NOMO-1 treated with DMSO at 0.1 percent for 48 hours (cell line): ENCODE measurements around the gene PAFAH1B1.

ENCODE experiments used
- DNase-seq: peaks from one replicate; lab custom pipeline; 2025; ENCODE audit not compliant: unreplicated experiment; lab: John Stamatoyannopoulos, UW

PAFAH1B1 gene

DNA sequence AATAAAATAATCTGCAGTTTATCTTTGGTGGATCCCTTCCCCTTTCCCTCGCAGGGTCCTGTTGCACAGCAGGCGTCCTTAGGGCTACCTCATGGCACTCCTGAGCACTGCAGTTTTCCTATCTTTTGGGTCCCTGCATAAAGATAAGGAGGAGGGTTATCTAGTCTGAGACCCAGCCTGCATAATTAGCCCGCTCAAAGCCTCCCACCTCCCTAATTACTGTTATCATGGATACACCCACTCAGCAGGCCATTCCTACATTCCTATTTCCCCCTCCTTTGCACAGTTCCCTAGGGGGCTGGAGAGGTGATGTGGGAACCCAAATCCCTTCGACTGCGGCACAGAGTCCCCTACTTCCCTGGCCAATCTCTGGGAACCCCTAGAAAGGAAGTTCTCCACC is 123.2 kb downstream of the PAFAH1B1 start:
- no peak for DNase-seq

GRCh38 chr17:2718150-2718938 is 124.9 kb downstream of the PAFAH1B1 start:
- DNase-seq = no peak

DNA sequence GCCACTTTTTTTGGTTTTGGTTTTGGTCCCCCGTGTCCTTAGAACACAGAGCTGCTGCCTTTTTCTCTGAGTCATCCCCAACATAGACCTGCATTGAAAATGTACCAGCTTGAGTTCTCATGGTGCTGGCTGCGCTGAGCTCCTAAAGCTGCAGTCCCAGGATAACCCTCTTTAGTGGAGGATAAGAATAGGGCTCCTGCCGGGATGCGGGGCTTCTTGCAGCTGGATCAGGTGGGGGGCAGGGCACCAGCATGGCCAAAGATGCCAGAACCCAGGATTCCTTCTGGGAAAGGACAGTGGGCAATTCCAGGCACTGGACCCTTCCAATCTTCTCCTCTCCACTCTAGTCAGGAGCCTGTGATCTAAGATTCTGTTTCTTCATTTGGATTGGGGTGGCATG is 126.4 kb downstream of the PAFAH1B1 start:
- no peak for DNase-seq

DNA sequence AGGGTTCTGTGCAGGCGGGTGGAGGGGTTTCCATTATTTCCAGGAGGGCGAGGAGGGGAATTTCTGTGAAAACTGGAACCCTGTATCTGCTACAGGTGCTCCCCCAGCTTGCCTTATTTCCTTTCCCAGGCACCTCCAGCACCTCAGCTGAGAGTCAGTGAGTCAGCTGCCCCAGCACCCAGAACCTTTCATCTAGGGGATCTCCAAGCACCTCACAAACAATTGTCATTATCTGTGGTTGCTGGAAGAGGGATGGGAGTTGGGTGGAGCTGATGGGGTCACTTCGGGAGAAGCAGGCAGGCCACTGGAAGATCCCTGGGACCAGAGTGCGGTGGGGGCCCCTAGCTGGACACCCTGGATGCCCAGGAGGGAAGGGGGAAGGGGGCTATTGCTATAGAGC is 128.1 kb downstream of the PAFAH1B1 start:
- no peak for DNase-seq

DNA sequence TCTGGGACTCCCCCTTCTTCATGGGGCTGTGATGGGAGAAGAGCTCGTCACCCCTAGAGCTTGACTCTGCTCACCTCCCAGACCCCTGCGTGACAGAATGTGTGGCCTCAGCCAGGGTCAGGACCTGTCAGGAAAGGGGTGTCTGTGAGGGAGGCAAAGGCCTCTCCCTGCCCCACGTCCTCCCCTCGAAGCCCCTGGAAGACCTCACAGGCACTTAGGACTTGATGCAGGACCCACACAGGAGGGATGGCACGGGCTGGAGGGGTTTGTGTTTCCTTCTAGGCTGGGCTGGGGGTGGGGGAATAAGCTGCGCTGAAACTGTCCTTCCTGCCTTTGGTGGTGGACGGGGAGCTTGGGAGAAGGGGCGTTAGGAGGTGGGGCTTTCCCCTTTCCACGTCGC is 129.2 kb downstream of the PAFAH1B1 start:
- DNase-seq = no peak

DNA sequence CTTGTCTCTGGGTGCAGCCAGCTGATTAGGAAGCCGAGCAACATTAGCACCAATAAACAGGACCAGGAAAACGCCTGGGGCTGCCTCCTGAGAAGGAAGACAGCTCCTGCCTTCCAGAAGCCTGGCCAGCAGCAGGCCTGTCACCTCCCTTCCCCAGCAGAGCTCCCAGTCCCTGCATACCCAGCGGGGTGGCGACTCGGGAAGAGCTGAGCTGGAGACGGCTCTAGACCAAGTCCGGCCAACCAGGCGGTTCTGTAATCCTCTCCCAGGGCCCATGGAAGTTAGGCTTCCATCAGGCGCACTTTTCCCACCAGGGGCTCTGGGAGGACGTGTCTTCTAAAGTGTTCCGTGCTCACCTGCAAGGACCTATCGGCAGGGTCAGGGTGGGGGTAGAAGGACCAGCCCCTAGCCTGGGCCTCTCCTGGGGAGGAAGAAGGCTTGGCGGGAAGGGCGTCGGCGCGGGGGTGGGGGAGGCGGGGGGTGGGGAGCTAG is 130.1 kb downstream of the PAFAH1B1 start:
- DNase-seq = no peak

- DNase-seq = no peak
Observed at GRCh38 chr17:2723997-2724783, 130.7 kb downstream of the PAFAH1B1 start.

- DNase-seq = peak; percentile 40
Observed at GRCh38 chr17:2724784-2725164, 131.3 kb downstream of the PAFAH1B1 start.

GRCh38 chr17:2730764-2731353 is 137.4 kb downstream of the PAFAH1B1 start:
- DNase-seq = no peak

GRCh38 chr17:2731807-2732206 is 138.4 kb downstream of the PAFAH1B1 start:
- no peak for DNase-seq

DNA sequence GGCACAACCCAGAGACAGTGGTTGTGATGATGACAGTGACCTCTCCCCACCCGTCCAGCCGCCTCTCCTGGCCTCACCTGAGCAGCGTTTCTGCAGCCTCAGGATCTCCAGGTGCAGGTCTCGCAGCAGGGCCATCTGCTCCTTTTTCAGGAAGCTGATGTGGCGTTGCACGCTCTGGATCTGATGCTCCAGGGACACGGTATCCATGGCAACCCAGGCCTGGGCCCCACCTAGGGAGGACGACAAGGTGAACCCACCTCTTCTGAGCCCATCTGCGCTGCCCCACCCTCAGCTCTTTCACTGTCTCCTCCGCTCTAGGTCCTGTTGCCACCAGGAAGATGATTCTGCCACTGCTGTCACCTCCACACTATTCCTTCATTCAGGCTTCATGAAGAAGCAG is 141.5 kb downstream of the PAFAH1B1 start:
- no peak for DNase-seq
